Activated naive CD8-positive, alpha-beta T cell (primary cell): ENCODE data around the gene PILRB.
"Not testable (repeated sequence)": the region's sequence is repeated elsewhere in the genome, so short reads cannot be mapped to it uniquely, and the experiment has no call there.

ENCODE experiments used
- H3K27ac Mint-ChIP-seq: one replicate; pipeline ENCODE4 v1.8.0; 2021; ENCODE audit warnings: mixed read lengths
- H3K27me3 Mint-ChIP-seq: one replicate; pipeline ENCODE4 v1.8.0; 2021; ENCODE audit warnings: mixed read lengths
- H3K36me3 Mint-ChIP-seq: one replicate; pipeline ENCODE4 v1.8.0; 2021; ENCODE audit warnings: mixed read lengths
- H3K4me1 Mint-ChIP-seq: one replicate; pipeline ENCODE4 v1.8.0; 2021; ENCODE audit warnings: low read depth, mixed read lengths
- H3K4me3 Mint-ChIP-seq: one replicate; pipeline ENCODE4 v1.8.0; 2021; ENCODE audit warnings: mild to moderate bottlenecking, mixed read lengths
- H3K9me3 Mint-ChIP-seq: one replicate; pipeline ENCODE4 v1.8.0; 2021; ENCODE audit warnings: low read depth, mixed read lengths

Gene PILRB

DNA sequence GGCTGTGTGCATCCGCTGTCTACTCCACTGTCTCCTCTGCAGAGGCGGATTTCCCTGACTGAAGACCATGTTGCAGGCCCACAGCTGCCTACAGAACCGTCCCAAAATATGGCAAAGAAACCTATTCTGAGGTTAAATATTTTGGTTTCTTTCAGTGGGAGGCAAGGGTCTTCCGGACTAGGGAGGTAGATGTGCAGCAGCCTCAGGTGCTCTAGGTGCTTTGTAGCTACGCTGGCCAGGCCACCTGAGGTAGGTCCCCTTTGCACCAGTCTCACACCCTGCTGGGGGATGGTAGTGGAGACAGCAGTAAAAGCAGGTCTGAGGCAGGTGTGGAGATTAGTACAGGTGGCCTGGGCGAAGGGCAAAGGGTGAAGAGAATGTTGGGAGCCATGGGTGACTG lies 8.2 kb upstream of the PILRB start:
- Mint-ChIP-seq H3K27ac (peak overlapping the region; percentile 46), H3K36me3 (peaks cover 4% of the 10 kb centered on the region), H3K4me1 (peaks cover 41% of the 10 kb centered on the region), H3K9me3 (no peaks in the 10 kb centered on the region), H3K4me3 (no peak overlapping the region), H3K27me3 (no peaks in the 10 kb centered on the region)

GRCh38 chr7:100351657-100352058 lies 6.3 kb upstream of the PILRB start:
- H3K9me3 Mint-ChIP-seq, result no peaks in the 10 kb centered on the region
- peaks cover 37% of the 10 kb centered on the region for H3K4me1 Mint-ChIP-seq
- peak overlapping the region; percentile 86 for H3K27ac Mint-ChIP-seq
- peak overlapping the region; percentile 67 for H3K4me3 Mint-ChIP-seq
- H3K36me3 Mint-ChIP-seq, result peaks cover 4% of the 10 kb centered on the region
- no peaks in the 10 kb centered on the region for H3K27me3 Mint-ChIP-seq

DNA sequence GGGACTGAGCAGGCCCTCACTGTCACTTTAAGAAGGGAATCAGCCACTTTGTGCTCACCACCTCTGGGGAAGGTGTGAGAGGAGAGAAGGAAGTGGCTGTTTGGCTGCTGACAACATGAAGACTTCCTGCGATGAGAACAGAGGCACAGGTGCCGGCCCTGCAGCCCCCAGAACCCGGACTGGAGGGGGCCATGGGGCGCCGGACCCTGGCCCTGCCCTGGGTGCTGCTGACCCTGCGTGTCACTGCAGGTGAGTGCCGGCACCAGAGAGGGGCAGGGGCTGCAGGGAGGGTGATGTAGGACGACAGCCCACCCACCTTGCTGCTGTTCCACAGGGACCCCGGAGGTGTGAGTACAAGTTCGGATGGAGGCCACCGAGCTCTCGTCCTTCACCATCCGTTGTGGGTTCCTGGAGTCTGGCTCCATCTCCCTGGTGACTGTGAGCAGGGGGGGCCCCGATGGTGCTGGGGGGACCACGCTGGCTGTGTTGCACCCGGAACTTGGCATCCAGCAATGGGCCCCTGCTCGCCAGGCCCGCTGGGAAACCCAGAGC lies 5.6 kb upstream of the PILRB start:
- Mint-ChIP-seq H3K27ac (peak overlapping the region; percentile 58), H3K4me1 (peaks cover 35% of the 10 kb centered on the region), H3K4me3 (peak overlapping the region; percentile 62)
- not testable (repeated sequence) for H3K36me3 Mint-ChIP-seq, H3K9me3 Mint-ChIP-seq, H3K27me3 Mint-ChIP-seq

DNA sequence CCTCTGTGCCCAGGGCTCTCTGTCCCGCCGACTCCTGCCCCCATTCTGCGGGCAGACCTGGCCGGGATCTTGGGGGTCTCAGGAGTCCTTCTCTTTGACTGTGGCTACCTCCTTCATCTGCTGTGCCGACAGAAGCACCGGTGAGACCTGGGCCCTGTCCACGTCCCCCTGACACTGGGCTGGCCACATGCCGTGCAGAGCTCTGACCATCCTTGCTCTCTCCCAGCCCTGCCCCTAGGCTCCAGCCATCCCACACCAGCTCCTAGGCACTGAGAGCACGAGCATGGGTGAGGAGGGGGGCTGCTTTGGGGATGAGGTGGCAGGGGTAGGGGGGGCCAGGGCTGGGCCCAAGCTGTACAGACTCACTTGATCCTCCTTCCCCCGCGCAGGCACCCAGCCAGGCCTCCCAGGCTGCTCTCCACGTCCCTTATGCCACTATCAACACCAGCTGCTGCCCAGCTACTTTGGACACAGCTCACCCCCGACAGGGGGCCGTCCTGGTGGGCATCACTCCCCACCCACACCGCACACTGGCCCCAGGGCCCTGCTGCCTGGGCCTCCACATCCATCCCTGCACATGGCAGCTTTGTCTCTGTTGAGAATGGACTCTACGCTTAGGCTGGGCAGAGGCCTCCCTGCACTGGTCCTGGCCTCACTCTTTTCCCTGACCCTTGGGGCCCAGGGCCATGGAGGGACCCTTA lies 4.8 kb upstream of the PILRB start:
- Mint-ChIP-seq H3K27ac (peak overlapping the region; percentile 86), H3K4me1 (peaks cover 34% of the 10 kb centered on the region), H3K36me3 (peaks cover 2% of the 10 kb centered on the region), H3K4me3 (peak overlapping the region; percentile 79), H3K27me3 (no peaks in the 10 kb centered on the region), H3K9me3 (no peaks in the 10 kb centered on the region)

GRCh38 chr7:100353685-100354330 lies 4.1 kb upstream of the PILRB start:
- Mint-ChIP-seq H3K27ac (peak overlapping the region; percentile 86), H3K36me3 (peaks cover 2% of the 10 kb centered on the region), H3K9me3 (no peaks in the 10 kb centered on the region), H3K27me3 (no peaks in the 10 kb centered on the region), H3K4me3 (peak overlapping the region; percentile 79), H3K4me1 (peaks cover 34% of the 10 kb centered on the region)

DNA sequence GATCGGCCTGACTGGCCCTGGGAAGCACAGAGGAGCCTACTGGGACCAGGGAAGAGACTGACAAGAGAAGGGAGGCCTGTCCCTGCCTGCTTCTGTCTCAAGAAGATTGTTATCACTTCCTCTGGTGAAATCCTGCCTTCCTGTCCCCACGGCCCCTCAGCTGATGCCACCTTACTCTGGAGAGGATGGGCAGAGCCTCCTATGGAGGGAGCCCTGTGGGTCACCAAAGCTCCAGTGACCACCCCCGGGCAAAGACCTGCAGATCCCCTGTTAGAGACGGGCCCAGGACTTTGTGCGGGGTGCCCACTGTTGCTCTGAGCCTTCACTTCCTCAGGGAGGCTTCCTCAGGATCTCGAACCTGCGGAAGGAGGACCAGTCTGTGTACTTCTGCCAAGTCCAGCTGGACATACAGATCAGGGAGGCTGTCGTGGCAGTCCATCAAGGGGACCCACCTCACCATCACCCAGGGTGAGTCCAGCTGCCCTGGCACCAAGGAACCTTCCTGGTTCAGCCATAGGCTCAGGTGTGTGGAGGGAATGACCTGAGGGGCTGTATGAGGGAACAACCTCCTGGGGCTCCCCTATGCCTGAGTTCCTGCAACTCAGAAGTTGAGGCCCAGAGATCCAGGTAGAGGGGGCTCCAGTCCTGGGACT lies 1.4 kb upstream of the PILRB start:
- Mint-ChIP-seq H3K9me3 (no peaks in the 10 kb centered on the region), H3K36me3 (peaks cover 8% of the 10 kb centered on the region), H3K27me3 (no peaks in the 10 kb centered on the region), H3K4me3 (no peak overlapping the region), H3K27ac (no peak overlapping the region), H3K4me1 (peaks cover 20% of the 10 kb centered on the region)

- Mint-ChIP-seq H3K27me3 (no peaks in the 10 kb centered on the region), H3K4me1 (peaks cover 16% of the 10 kb centered on the region), H3K36me3 (peaks cover 11% of the 10 kb centered on the region), H3K27ac (peak overlapping the region; percentile 34), H3K9me3 (no peaks in the 10 kb centered on the region), H3K4me3 (no peak overlapping the region)
These were observed 771 bp upstream of the PILRB start for GRCh38 chr7:100357131-100357561.

- Mint-ChIP-seq H3K4me3 (no peak overlapping the region), H3K27me3 (no peaks in the 10 kb centered on the region), H3K36me3 (peaks cover 15% of the 10 kb centered on the region), H3K27ac (no peak overlapping the region), H3K9me3 (no peaks in the 10 kb centered on the region), H3K4me1 (peaks cover 6% of the 10 kb centered on the region)
These were observed 918 bp downstream of the PILRB start for GRCh38 chr7:100358857-100359212.

GRCh38 chr7:100360135-100360854 lies 2.4 kb downstream of the PILRB start:
- Mint-ChIP-seq H3K4me3 (no peak overlapping the region), H3K27me3 (no peaks in the 10 kb centered on the region), H3K9me3 (no peaks in the 10 kb centered on the region), H3K36me3 (peaks cover 15% of the 10 kb centered on the region), H3K27ac (peak overlapping the region; percentile 41), H3K4me1 (peaks cover 4% of the 10 kb centered on the region)

GRCh38 chr7:100363098-100363497 lies 5.2 kb downstream of the PILRB start:
- Mint-ChIP-seq H3K27ac (no peak overlapping the region), H3K27me3 (no peaks in the 10 kb centered on the region), H3K4me1 (peaks cover 29% of the 10 kb centered on the region), H3K36me3 (peaks cover 18% of the 10 kb centered on the region), H3K9me3 (no peaks in the 10 kb centered on the region), H3K4me3 (no peak overlapping the region)

GRCh38 chr7:100363797-100364196 lies 5.9 kb downstream of the PILRB start:
- H3K27ac Mint-ChIP-seq, H3K9me3 Mint-ChIP-seq, H3K27me3 Mint-ChIP-seq, H3K4me3 Mint-ChIP-seq: not testable (repeated sequence)
- Mint-ChIP-seq H3K4me1 (peaks cover 31% of the 10 kb centered on the region), H3K36me3 (peaks cover 18% of the 10 kb centered on the region)

DNA sequence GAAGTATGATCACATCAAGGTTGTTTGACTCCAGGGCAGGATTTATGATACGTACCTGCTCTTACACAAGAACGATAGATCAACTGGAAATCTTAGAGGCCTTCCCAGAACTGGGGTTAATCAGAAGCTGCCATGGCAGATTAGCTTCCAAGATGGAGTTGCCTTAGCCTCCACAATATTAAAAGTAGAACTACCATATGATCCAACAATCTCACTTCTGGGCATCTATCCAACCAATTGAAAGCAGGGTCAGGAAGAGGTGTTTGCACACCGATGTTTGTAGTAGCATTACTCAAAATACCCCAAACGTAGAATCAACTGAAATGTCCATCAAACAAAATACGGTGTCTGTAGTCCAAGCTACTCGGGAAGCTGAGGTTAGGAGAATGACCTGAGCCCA lies 6.6 kb downstream of the PILRB start:
- no peaks in the 10 kb centered on the region for H3K27me3 Mint-ChIP-seq
- no peaks in the 10 kb centered on the region for H3K9me3 Mint-ChIP-seq
- peaks cover 31% of the 10 kb centered on the region for H3K4me1 Mint-ChIP-seq
- H3K4me3 Mint-ChIP-seq, result no peak overlapping the region
- peak overlapping the region; percentile 7 for H3K27ac Mint-ChIP-seq
- H3K36me3 Mint-ChIP-seq, result peaks cover 18% of the 10 kb centered on the region

DNA sequence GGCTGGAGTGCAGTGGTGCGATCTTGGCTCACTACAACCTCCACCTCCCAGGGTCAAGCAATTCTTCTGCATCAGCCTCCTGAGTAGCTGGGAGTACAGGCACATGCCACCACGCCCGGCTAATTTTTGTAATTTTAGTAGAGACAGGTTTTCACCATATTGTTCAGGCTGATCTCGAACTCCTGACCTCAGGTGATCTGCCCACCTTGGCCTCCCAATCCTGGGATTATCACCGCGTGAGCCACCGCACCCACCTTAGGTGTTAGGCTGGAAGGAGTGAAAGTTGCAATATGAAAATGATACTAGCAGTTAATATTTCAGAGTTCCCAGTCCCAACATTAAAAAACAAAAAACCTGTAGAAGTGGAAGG lies 8.1 kb downstream of the PILRB start:
- Mint-ChIP-seq H3K36me3 (peaks cover 12% of the 10 kb centered on the region), H3K27ac (peak overlapping the region; percentile 91), H3K4me3 (peak overlapping the region; percentile 20), H3K4me1 (peaks cover 34% of the 10 kb centered on the region)
- not testable (repeated sequence) for H3K27me3 Mint-ChIP-seq, H3K9me3 Mint-ChIP-seq

GRCh38 chr7:100366411-100367250 lies 8.7 kb downstream of the PILRB start:
- peaks cover 12% of the 10 kb centered on the region for H3K36me3 Mint-ChIP-seq
- H3K27me3 Mint-ChIP-seq, result no peaks in the 10 kb centered on the region
- peak overlapping the region; percentile 91 for H3K27ac Mint-ChIP-seq
- H3K4me3 Mint-ChIP-seq, result peak overlapping the region; percentile 23
- no peaks in the 10 kb centered on the region for H3K9me3 Mint-ChIP-seq
- H3K4me1 Mint-ChIP-seq, result peaks cover 40% of the 10 kb centered on the region
